SJCRH30 (cell line): Measurements from ENCODE around the gene GDPD5. TPM values are rescaled to one million over a fixed set of nuclear protein-coding genes. Genes with fewer than 3 reads are reported as not detected.
"Not testable (repeated sequence)": the region's sequence is repeated elsewhere in the genome, so short reads cannot be mapped to it uniquely, and the experiment has no call there.

Experiments used
- DNase-seq, 2 experiments: peaks; one replicate each; pipeline ENCODE4 v3.0.0-alpha.2; 2015 to 2020
- H3K27ac ChIP-seq: fragments of 250-450 bp; sonication (Bioruptor Pico); 2 replicates; pipeline ENCODE4 v1.5.1; 2020; ENCODE audit warnings: mild to moderate bottlenecking, moderate library complexity
- H3K27me3 ChIP-seq: fragments of 250-450 bp; sonication (Bioruptor Pico); 2 replicates; pipeline ENCODE4 v1.5.1; 2020; ENCODE audit warnings: mild to moderate bottlenecking, moderate library complexity
- H3K36me3 ChIP-seq: fragments of 250-450 bp; sonication (Bioruptor Pico); 2 replicates; pipeline ENCODE4 v1.5.1; 2020; ENCODE audit warnings: mild to moderate bottlenecking, moderate library complexity
- H3K4me1 ChIP-seq: fragments of 250-450 bp; sonication (Bioruptor Pico); 2 replicates; pipeline ENCODE4 v1.5.1; 2020; ENCODE audit warnings: mild to moderate bottlenecking, moderate library complexity
- H3K4me3 ChIP-seq: fragments of 250-450 bp; sonication (Bioruptor Pico); 2 replicates; pipeline ENCODE4 v1.5.1; 2020; ENCODE audit warnings: mild to moderate bottlenecking, moderate library complexity
- H3K9me3 ChIP-seq: fragments of 250-450 bp; sonication (Bioruptor Pico); replicated peaks from 2 replicates; pipeline ENCODE4 v1.5.1; 2020; ENCODE audit warnings: mild to moderate bottlenecking, moderate library complexity
- total RNA-seq: library from RNA; depleted of rRNA; stranded (reverse); fragments of >200 nt; shearing (Covaris generic); gene quantifications from 2 replicates; pipeline ENCODE4 v1.2.3, GENCODE V29; 2014

Gene GDPD5
- total RNA-seq, 1 experiment from 2014 or later: 4.0 TPM

DNA sequence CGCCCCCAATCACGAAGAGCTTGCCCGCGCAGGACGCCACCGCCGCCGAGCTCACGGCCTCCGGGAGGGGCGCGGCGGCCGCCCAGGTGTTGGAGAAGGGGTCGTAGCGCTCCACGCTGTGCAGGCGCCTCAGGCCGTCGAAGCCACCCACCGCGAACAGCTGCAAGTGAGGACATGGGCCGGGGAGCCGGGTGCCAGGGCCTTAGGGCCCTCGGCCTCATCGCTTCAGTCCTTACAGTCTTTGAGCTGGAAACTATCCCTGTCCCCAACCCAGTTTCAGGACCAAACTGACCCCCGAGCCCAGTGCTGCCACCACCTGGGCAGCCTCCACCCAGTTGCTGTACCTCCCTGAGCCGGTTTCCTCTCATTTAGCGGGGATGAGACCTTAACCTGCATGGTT is 100.3 kb downstream of the GDPD5 start:
- Histone ChIP-seq H3K36me3 (no peaks in the 10 kb centered on the region), H3K4me1 (peaks cover 5% of the 10 kb centered on the region; the same call in 1 of the 2 replicates), H3K27ac (no peak overlapping the region), H3K4me3 (no peak overlapping the region), H3K9me3 (no peaks in the 10 kb centered on the region), H3K27me3 (no peaks in the 10 kb centered on the region)
- DNase-seq: no peak

- Histone ChIP-seq H3K4me1 (peaks cover 5% of the 10 kb centered on the region; the same call in 1 of the 2 replicates), H3K9me3 (no peaks in the 10 kb centered on the region), H3K27ac (no peak overlapping the region), H3K27me3 (no peaks in the 10 kb centered on the region), H3K4me3 (no peak overlapping the region), H3K36me3 (no peaks in the 10 kb centered on the region)
- peak; percentile 39 to 59 for DNase-seq
Observed at GRCh38 chr11:75424396-75424795, 101.3 kb downstream of the GDPD5 start.

DNA sequence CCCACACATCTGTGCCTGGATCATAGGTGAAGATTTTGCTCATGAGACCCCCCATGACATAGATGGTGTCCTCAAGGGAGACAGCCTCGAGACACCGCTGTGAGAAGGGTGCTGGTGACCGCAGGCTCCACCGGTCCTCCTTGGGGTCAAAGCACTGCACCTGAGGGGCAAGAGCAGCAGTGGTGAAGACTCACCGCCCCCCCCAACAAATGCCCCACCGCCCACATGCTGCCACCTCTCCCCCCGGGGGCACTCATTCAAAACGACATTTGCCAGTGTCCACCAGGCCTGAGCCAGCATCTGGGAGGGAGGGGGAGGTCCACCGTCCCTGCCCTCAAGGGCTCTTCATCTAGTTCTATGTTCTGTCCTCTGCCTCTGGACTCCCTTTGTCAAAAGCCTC is 102.0 kb downstream of the GDPD5 start:
- Histone ChIP-seq H3K27me3 (no peaks in the 10 kb centered on the region), H3K4me1 (peaks cover 5% of the 10 kb centered on the region; the same call in 1 of the 2 replicates), H3K27ac (no peak overlapping the region), H3K9me3 (no peaks in the 10 kb centered on the region), H3K36me3 (no peaks in the 10 kb centered on the region), H3K4me3 (no peak overlapping the region)
- no peak for DNase-seq

- no peak overlapping the region for H3K27ac ChIP-seq
- peaks cover 5% of the 10 kb centered on the region; the same call in 1 of the 2 replicates for H3K4me1 ChIP-seq
- DNase-seq: no peak
- no peaks in the 10 kb centered on the region for H3K9me3 ChIP-seq
- no peaks in the 10 kb centered on the region; the same call in 1 of the 2 replicates for H3K36me3 ChIP-seq
- no peaks in the 10 kb centered on the region for H3K27me3 ChIP-seq
- H3K4me3 ChIP-seq: no peak overlapping the region
Observed at GRCh38 chr11:75422248-75423231, 103.2 kb downstream of the GDPD5 start.

GRCh38 chr11:75421902-75422247 is 103.9 kb downstream of the GDPD5 start:
- Histone ChIP-seq H3K4me3 (no peak overlapping the region), H3K4me1 (peaks cover 5% of the 10 kb centered on the region; the same call in 1 of the 2 replicates), H3K27me3 (no peaks in the 10 kb centered on the region), H3K9me3 (no peaks in the 10 kb centered on the region), H3K27ac (no peak overlapping the region), H3K36me3 (peaks cover 3% of the 10 kb centered on the region)
- DNase-seq: no peak

GRCh38 chr11:75421035-75421602 is 104.6 kb downstream of the GDPD5 start:
- no peaks in the 10 kb centered on the region for H3K9me3 ChIP-seq
- no peak overlapping the region for H3K27ac ChIP-seq
- no peak for DNase-seq

GRCh38 chr11:75420224-75421034 is 105.3 kb downstream of the GDPD5 start:
- H3K4me1 ChIP-seq: peaks cover 5% of the 10 kb centered on the region; the same call in 1 of the 2 replicates
- no peak overlapping the region for H3K27ac ChIP-seq
- H3K9me3 ChIP-seq: no peaks in the 10 kb centered on the region
- no peak for DNase-seq
- peaks cover 4% of the 10 kb centered on the region for H3K36me3 ChIP-seq
- H3K4me3 ChIP-seq: no peak overlapping the region
- H3K27me3 ChIP-seq: no peaks in the 10 kb centered on the region

More at GRCh38 chr11:75421035-75421602, 104.6 kb downstream of the GDPD5 start:
- Histone ChIP-seq H3K27me3 (no peaks in the 10 kb centered on the region), H3K4me3 (no peak overlapping the region), H3K36me3 (peaks cover 4% of the 10 kb centered on the region), H3K4me1 (peaks cover 5% of the 10 kb centered on the region; the same call in 1 of the 2 replicates)

DNA sequence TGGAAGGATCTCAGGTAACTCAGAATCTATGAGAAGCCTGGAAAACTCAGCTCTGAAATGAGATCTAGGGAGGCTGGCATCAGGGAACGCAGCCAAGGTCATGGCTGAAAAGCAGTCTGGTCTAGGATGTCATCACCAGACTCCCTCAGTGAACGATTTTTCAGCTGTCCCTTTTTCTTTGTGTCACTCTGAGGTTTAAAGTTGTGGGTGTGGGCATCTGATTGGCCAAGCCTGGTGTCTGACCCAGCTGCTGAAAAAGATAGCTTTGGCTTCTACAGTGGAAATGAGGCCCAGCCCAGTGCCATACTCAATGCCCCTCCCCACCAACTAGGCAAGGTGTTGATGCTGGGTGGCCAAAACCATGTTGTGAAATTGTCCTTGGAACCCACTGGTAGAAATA is 111.9 kb downstream of the GDPD5 start:
- DNase-seq: peak; percentile 55 to 81
- H3K27ac ChIP-seq: peak overlapping the region; percentile 76

GRCh38 chr11:75413146-75413545 is 112.6 kb downstream of the GDPD5 start:
- not testable (repeated sequence) for H3K27me3 ChIP-seq, DNase-seq, H3K9me3 ChIP-seq, H3K4me3 ChIP-seq
- Histone ChIP-seq H3K36me3 (peaks cover 21% of the 10 kb centered on the region), H3K4me1 (peaks cover 22% of the 10 kb centered on the region), H3K27ac (peak overlapping the region; percentile 76)

More for the DNA sequence above, 111.9 kb downstream of the GDPD5 start:
- H3K36me3 ChIP-seq: peaks cover 14% of the 10 kb centered on the region
- H3K27me3 ChIP-seq: no peaks in the 10 kb centered on the region
- no peak overlapping the region for H3K4me3 ChIP-seq
- no peaks in the 10 kb centered on the region for H3K9me3 ChIP-seq
- peaks cover 22% of the 10 kb centered on the region for H3K4me1 ChIP-seq

GRCh38 chr11:75409971-75410370 is 115.8 kb downstream of the GDPD5 start:
- H3K4me3 ChIP-seq, DNase-seq, H3K9me3 ChIP-seq, H3K27ac ChIP-seq, H3K27me3 ChIP-seq: not testable (repeated sequence)
- Histone ChIP-seq H3K4me1 (peaks cover 18% of the 10 kb centered on the region), H3K36me3 (peaks cover 50% of the 10 kb centered on the region)

- Histone ChIP-seq H3K9me3 (no peaks in the 10 kb centered on the region), H3K27ac (no peak overlapping the region), H3K4me3 (no peak overlapping the region), H3K4me1 (peaks cover 8% of the 10 kb centered on the region), H3K27me3 (no peaks in the 10 kb centered on the region), H3K36me3 (peaks cover 60% of the 10 kb centered on the region)
- no peak for DNase-seq
Observed at GRCh38 chr11:75408957-75409219, 116.9 kb downstream of the GDPD5 start.

DNA sequence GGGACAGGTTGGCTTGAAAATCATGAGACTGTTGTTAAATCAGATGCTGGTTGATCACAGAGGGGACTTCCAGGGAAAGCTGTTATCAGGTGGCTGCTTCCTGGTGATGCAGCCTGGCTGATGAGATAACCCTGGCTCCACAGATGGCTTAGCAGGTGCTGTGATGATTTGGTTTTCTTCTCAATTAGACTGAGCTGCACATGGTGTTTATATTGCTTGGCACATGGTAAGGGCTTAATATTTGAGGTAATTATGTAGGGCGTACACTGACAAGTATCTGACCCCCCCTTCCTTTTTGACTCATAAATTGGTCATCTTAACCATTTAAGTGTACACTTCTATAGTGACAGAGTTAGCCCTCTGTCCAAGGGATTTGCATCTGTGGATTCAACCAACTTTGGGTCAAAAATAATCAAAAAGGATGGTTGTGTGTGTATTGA is 119.4 kb downstream of the GDPD5 start:
- H3K9me3 ChIP-seq: no peaks in the 10 kb centered on the region
- peaks cover 3% of the 10 kb centered on the region; the same call in 1 of the 2 replicates for H3K4me1 ChIP-seq
- H3K4me3 ChIP-seq: no peak overlapping the region
- no peak for DNase-seq
- peaks cover 76% of the 10 kb centered on the region for H3K36me3 ChIP-seq
- H3K27me3 ChIP-seq: no peaks in the 10 kb centered on the region
- no peak overlapping the region for H3K27ac ChIP-seq

DNA sequence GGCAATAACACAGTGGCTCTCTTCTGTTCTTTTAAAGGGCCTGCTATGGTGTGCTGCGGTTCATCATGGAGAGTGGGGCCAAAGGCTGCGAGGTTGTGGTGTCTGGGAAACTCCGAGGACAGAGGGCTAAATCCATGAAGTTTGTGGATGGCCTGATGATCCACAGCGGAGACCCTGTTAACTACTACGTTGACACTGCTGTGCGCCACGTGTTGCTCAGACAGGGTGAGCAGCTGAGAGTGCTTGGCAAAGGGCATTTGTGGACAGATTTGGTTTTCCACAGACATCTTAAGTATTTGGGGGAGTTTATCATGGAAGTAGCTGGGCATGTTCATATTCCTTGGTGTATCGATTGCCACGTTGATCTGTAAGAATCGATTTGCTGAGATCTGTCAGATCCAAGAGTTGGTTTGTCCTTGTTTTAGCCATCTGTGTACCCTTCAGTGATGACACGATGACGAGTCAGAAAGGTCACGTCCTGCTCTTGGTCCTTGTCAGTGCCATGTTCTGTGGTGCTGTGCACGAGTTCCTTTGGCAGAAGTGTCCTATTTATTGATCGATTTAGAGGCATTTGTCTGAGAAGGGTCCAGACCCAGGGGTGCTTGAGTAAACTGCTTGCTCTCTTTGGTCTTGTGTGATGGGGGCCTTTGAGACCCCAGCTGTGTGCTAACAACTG is 121.6 kb downstream of the GDPD5 start:
- no peak overlapping the region for H3K4me3 ChIP-seq
- H3K27ac ChIP-seq: no peak overlapping the region
- H3K4me1 ChIP-seq: peaks cover 3% of the 10 kb centered on the region; the same call in 1 of the 2 replicates
- DNase-seq: no peak
- H3K9me3 ChIP-seq: no peaks in the 10 kb centered on the region
- no peaks in the 10 kb centered on the region for H3K27me3 ChIP-seq
- peaks cover 93% of the 10 kb centered on the region for H3K36me3 ChIP-seq

DNA sequence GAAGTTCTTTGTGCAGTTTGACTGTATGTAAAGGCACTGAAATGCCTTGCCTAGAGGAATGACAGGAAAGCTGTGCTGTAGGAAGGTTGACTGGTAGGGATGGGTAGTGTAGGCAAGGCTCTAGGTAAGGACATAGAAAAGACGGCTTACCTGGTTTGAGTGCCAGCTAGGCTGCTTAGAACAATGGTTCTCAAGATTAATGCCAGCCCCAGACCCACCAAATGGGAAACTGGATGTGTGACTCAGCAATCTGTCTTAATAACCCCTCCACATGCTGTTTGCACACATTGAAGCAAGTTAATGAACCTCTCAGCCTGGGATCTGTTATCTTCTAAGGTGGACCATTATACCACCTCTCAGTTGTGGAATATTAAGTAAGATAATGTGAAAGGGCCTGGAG is 122.7 kb downstream of the GDPD5 start:
- no peak for DNase-seq
- H3K9me3 ChIP-seq: no peaks in the 10 kb centered on the region
- H3K4me3 ChIP-seq: no peak overlapping the region
- H3K36me3 ChIP-seq: peaks cover 83% of the 10 kb centered on the region
- H3K27ac ChIP-seq: no peak overlapping the region
- H3K27me3 ChIP-seq: no peaks in the 10 kb centered on the region
- peaks cover 3% of the 10 kb centered on the region; the same call in 1 of the 2 replicates for H3K4me1 ChIP-seq
